ENCODE measurements around the gene MPP7. TPM values are rescaled to one million over a fixed set of nuclear protein-coding genes. Genes with fewer than 3 reads are reported as not detected.
A peak's percentile ranks its signal among the peaks of the same experiment; 100 is the strongest.

The MPP7 gene
- total RNA-seq, 1 experiment from 2014 or later: 0.56 TPM

DNA sequence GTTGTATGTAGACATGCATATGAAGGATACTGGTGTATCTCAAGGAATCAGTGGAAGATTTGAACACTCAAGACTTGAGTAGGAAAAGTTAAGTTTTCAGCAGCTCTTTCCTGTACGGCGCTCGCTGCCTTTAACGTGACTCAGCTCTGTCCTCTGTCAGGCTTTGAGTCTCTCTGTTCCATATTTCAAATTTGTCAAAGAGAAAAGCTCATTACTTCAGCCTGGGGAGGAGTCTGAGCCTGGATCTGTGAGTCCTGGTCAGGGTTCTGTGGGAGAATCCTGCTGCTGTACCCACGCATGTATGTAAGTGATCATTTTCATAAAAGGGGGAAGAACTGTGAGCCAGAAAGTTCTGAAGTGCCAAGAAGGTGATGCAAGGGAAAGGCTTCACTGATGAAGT lies 13.8 kb upstream of the MPP7 start:
- no peaks in the 10 kb centered on the region for H3K4me1 ChIP-seq (ENCODE audit: low read length)
- H3K27ac ChIP-seq (ENCODE audit: low read length): no peak overlapping the region
- no peak overlapping the region for H2AFZ ChIP-seq (ENCODE audit: low read length)
- H3K27me3 ChIP-seq (ENCODE audit: low read length): no peaks in the 10 kb centered on the region
- no peaks in the 10 kb centered on the region for H3K9me2 ChIP-seq (replicated peaks; ENCODE audit: insufficient read depth, low read length)
- no peak for DNase-seq
- H3K36me3 ChIP-seq (ENCODE audit: insufficient read depth, low read length): no peaks in the 10 kb centered on the region
- no peaks in the 10 kb centered on the region for H4K20me1 ChIP-seq (ENCODE audit: insufficient read depth, low read depth, low read length)
- no peaks in the 10 kb centered on the region for H3K79me2 ChIP-seq (ENCODE audit: low read length)
- H3K9me3 ChIP-seq (ENCODE audit: low read length): no peaks in the 10 kb centered on the region
- no peak overlapping the region for H3K4me3 ChIP-seq (ENCODE audit: low read length)
- no peak overlapping the region for H3K9ac ChIP-seq (ENCODE audit: low read length)
- no peak overlapping the region for H3K4me2 ChIP-seq (ENCODE audit: low read depth, low read length, poor library complexity, severe bottlenecking)

DNA sequence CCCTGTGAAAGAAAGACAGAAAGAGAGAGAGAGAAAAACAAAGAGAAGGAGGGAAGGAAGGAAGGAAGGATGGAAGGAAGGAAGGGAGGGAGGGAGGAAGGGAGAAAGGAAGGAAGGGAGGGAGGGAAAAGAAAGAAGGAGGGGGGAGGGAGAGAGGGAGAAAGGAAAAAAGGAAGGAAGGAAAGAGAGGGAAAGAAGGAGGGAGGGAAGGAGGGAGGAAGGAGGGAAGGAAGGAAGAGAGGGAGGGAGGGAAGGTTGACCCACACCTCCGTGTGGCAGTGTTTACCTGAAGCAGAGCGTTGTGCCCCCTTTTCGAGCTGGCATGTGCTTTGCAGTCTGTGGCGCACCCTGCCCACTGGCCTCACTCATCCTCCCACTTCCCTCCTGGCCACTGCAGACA lies 12.3 kb upstream of the MPP7 start:
- Histone ChIP-seq H4K20me1 (ENCODE audit: insufficient read depth, low read depth, low read length) (no peaks in the 10 kb centered on the region), H3K9ac (ENCODE audit: low read length) (no peak overlapping the region), H3K4me1 (ENCODE audit: low read length) (no peaks in the 10 kb centered on the region), H3K36me3 (ENCODE audit: insufficient read depth, low read length) (no peaks in the 10 kb centered on the region), H3K4me3 (ENCODE audit: low read length) (no peak overlapping the region), H3K27ac (ENCODE audit: low read length) (no peak overlapping the region), H3K4me2 (ENCODE audit: low read depth, low read length, poor library complexity, severe bottlenecking) (no peak overlapping the region), H2AFZ (ENCODE audit: low read length) (no peak overlapping the region), H3K79me2 (ENCODE audit: low read length) (no peaks in the 10 kb centered on the region), H3K9me2 (replicated peaks; ENCODE audit: insufficient read depth, low read length) (no peaks in the 10 kb centered on the region), H3K9me3 (ENCODE audit: low read length) (no peaks in the 10 kb centered on the region), H3K27me3 (ENCODE audit: low read length) (no peaks in the 10 kb centered on the region)
- DNase-seq: no peak

DNA sequence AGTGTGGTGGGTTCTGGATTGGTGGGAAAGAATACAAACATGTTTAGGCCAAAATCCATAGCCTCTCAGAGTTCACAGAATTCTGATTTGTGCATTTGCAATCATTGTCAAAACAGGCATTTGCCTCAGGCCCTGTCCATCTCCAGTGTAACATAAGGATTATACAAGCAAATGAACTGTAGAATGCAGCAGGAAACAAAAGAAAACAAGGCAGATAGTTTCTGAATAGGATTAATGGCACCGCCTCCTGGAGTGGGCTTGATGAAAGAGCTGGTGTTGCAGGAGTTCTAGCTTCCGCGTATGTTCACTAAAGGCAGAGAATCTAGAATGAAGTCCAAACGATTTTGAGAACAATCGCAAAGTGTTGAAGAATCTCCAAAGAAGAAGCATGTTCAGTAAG lies 11.3 kb upstream of the MPP7 start:
- no peaks in the 10 kb centered on the region for H3K4me1 ChIP-seq (ENCODE audit: low read length)

DNA sequence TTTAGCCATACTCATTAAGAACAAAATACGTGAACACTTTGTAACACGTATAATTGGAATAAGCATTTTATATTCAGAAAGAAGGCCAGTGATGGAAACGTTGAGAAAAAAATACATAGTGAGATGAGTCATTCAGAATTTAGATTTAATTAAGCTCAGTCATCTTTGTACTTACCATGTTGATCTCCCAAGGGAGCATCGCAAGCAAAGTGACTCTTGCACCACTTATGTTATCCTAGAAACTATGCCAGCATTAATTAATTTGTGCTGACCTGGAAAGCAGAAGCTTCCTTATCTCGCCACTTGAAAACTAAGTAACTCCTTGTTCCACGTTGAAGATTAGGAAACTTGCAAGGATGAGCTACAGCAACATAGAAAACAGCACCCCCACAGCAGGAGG lies 9.7 kb upstream of the MPP7 start:
- Histone ChIP-seq H3K79me2 (ENCODE audit: low read length) (no peaks in the 10 kb centered on the region), H3K4me2 (ENCODE audit: low read depth, low read length, poor library complexity, severe bottlenecking) (no peak overlapping the region), H3K9me3 (ENCODE audit: low read length) (no peaks in the 10 kb centered on the region), H3K9me2 (replicated peaks; ENCODE audit: insufficient read depth, low read length) (no peaks in the 10 kb centered on the region), H3K27ac (ENCODE audit: low read length) (no peak overlapping the region), H2AFZ (ENCODE audit: low read length) (no peak overlapping the region), H3K4me1 (ENCODE audit: low read length) (no peaks in the 10 kb centered on the region), H3K4me3 (ENCODE audit: low read length) (no peak overlapping the region), H3K9ac (ENCODE audit: low read length) (no peak overlapping the region), H3K36me3 (ENCODE audit: insufficient read depth, low read length) (no peaks in the 10 kb centered on the region), H4K20me1 (ENCODE audit: insufficient read depth, low read depth, low read length) (no peaks in the 10 kb centered on the region), H3K27me3 (ENCODE audit: low read length) (no peaks in the 10 kb centered on the region)
- no peak for DNase-seq

More for the DNA sequence above, 11.3 kb upstream of the MPP7 start:
- H3K27ac ChIP-seq (ENCODE audit: low read length): no peak overlapping the region
- H3K9me3 ChIP-seq (ENCODE audit: low read length): no peaks in the 10 kb centered on the region
- no peaks in the 10 kb centered on the region for H3K9me2 ChIP-seq (replicated peaks; ENCODE audit: insufficient read depth, low read length)
- H3K4me2 ChIP-seq (ENCODE audit: low read depth, low read length, poor library complexity, severe bottlenecking): no peak overlapping the region
- H2AFZ ChIP-seq (ENCODE audit: low read length): no peak overlapping the region
- no peaks in the 10 kb centered on the region for H3K27me3 ChIP-seq (ENCODE audit: low read length)
- no peaks in the 10 kb centered on the region for H4K20me1 ChIP-seq (ENCODE audit: insufficient read depth, low read depth, low read length)
- DNase-seq: no peak
- no peak overlapping the region for H3K4me3 ChIP-seq (ENCODE audit: low read length)
- H3K36me3 ChIP-seq (ENCODE audit: insufficient read depth, low read length): no peaks in the 10 kb centered on the region
- H3K79me2 ChIP-seq (ENCODE audit: low read length): no peaks in the 10 kb centered on the region
- H3K9ac ChIP-seq (ENCODE audit: low read length): no peak overlapping the region

DNA sequence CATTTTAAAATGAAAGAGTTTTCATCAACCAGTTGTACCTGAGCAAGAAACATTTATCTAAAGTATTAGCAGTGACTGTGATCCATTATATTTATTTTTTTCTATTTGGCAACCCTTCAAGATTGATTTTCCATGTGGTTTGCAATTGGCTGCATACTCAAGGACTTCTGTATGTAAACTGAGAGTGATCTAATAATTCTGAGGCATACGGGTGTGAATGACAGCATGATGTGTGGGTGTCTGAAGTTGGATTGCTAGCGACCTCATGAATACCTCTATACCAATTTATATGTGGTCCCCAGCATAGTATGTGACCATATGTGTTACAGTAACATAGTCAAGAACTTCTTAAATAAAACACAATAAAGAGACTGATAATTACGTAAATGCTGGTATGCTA lies 8.2 kb upstream of the MPP7 start:
- Histone ChIP-seq H4K20me1 (ENCODE audit: insufficient read depth, low read depth, low read length) (no peaks in the 10 kb centered on the region), H3K9me3 (ENCODE audit: low read length) (no peaks in the 10 kb centered on the region), H3K27ac (ENCODE audit: low read length) (no peak overlapping the region), H3K79me2 (ENCODE audit: low read length) (no peaks in the 10 kb centered on the region), H3K4me3 (ENCODE audit: low read length) (no peak overlapping the region), H3K9me2 (replicated peaks; ENCODE audit: insufficient read depth, low read length) (no peaks in the 10 kb centered on the region), H2AFZ (ENCODE audit: low read length) (no peak overlapping the region), H3K4me2 (ENCODE audit: low read depth, low read length, poor library complexity, severe bottlenecking) (no peak overlapping the region), H3K27me3 (ENCODE audit: low read length) (no peaks in the 10 kb centered on the region), H3K9ac (ENCODE audit: low read length) (no peak overlapping the region), H3K4me1 (ENCODE audit: low read length) (no peaks in the 10 kb centered on the region), H3K36me3 (ENCODE audit: insufficient read depth, low read length) (no peaks in the 10 kb centered on the region)
- DNase-seq: no peak

DNA sequence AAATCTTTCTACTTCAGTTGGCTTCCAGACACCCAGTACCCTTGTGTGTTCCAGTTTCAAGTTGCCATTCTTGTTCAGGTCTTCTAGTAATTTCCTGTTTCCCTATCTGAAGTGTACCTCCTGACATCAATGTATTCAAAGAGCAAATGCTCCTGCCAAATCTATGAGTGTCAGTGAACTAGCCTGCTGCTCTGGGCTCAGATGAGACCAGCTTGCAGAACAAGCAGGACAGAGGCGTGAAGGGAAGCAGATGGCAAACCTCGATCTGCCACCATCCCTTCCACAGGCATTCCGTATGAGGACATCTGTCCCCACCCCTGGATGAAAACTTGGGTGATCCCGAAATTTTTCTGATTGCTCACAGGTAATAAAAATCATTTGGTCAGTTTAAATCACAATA lies 4.4 kb upstream of the MPP7 start:
- Histone ChIP-seq H3K36me3 (ENCODE audit: insufficient read depth, low read length) (no peaks in the 10 kb centered on the region), H3K9me2 (replicated peaks; ENCODE audit: insufficient read depth, low read length) (no peaks in the 10 kb centered on the region), H3K9ac (ENCODE audit: low read length) (no peak overlapping the region), H3K4me1 (ENCODE audit: low read length) (peaks cover 9% of the 10 kb centered on the region), H2AFZ (ENCODE audit: low read length) (no peak overlapping the region), H3K4me3 (ENCODE audit: low read length) (no peak overlapping the region), H3K27me3 (ENCODE audit: low read length) (no peaks in the 10 kb centered on the region), H4K20me1 (ENCODE audit: insufficient read depth, low read depth, low read length) (no peaks in the 10 kb centered on the region; the same call in 1 of the 2 replicates), H3K79me2 (ENCODE audit: low read length) (no peaks in the 10 kb centered on the region), H3K9me3 (ENCODE audit: low read length) (no peaks in the 10 kb centered on the region), H3K27ac (ENCODE audit: low read length) (no peak overlapping the region), H3K4me2 (ENCODE audit: low read depth, low read length, poor library complexity, severe bottlenecking) (no peak overlapping the region)
- DNase-seq: no peak

DNA sequence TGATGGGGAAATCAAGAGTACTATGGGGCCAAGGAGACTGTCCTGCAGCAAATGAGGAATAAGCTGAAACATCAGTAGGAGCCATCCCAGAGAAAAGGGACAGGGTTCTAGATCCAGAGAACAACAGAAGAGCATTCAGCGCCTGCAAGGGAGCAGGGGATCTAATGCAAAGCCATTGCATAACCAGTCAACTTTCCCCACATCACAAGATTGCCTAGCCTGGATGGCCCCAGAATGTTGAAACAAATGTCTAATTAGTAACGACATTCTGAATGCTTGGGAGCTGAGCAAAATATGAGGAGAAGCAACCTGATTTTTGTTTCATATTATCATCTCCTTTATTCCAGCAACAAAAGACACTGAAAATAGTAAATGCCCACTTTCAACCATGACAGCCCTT lies 2.7 kb upstream of the MPP7 start:
- Histone ChIP-seq H3K27me3 (ENCODE audit: low read length) (no peaks in the 10 kb centered on the region), H3K9ac (ENCODE audit: low read length) (no peak overlapping the region), H3K4me1 (ENCODE audit: low read length) (peaks cover 11% of the 10 kb centered on the region), H4K20me1 (ENCODE audit: insufficient read depth, low read depth, low read length) (no peaks in the 10 kb centered on the region; the same call in 1 of the 2 replicates), H3K79me2 (ENCODE audit: low read length) (no peaks in the 10 kb centered on the region), H2AFZ (ENCODE audit: low read length) (no peak overlapping the region), H3K4me3 (ENCODE audit: low read length) (no peak overlapping the region), H3K27ac (ENCODE audit: low read length) (no peak overlapping the region), H3K36me3 (ENCODE audit: insufficient read depth, low read length) (no peaks in the 10 kb centered on the region), H3K9me2 (replicated peaks; ENCODE audit: insufficient read depth, low read length) (no peaks in the 10 kb centered on the region), H3K4me2 (ENCODE audit: low read depth, low read length, poor library complexity, severe bottlenecking) (no peak overlapping the region), H3K9me3 (ENCODE audit: low read length) (no peaks in the 10 kb centered on the region)
- DNase-seq: no peak

DNA sequence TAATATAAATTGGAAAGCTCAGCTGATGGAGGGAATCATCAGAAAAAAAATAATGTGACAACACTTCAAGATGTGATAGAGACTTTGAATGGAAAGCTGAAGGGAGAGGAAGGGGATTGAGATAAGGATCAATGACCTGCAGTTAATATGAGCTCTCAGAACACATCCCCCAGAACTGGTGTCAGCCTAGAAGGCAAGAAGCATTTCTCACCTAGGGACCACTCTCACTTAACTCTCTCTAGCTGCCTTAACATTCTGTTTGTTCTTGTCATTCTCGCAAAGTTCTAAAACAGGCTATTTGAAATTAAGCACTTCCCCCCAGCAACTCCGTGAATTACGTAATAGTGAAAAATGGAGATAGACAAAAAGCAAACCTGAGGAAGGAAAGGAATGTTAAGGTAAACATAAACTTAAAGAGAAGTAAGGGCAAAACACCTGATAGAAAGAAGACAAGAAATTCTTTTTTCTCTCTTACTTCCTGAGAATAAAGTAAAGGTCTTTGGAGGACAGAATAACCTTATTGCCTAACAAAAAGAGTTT lies 1.2 kb upstream of the MPP7 start:
- Histone ChIP-seq H3K9me2 (replicated peaks; ENCODE audit: insufficient read depth, low read length) (no peaks in the 10 kb centered on the region), H3K9ac (ENCODE audit: low read length) (no peak overlapping the region), H3K79me2 (ENCODE audit: low read length) (no peaks in the 10 kb centered on the region), H3K9me3 (ENCODE audit: low read length) (no peaks in the 10 kb centered on the region), H3K36me3 (ENCODE audit: insufficient read depth, low read length) (no peaks in the 10 kb centered on the region), H3K27ac (ENCODE audit: low read length) (no peak overlapping the region), H3K4me3 (ENCODE audit: low read length) (no peak overlapping the region), H3K4me1 (ENCODE audit: low read length) (peaks cover 11% of the 10 kb centered on the region), H3K27me3 (ENCODE audit: low read length) (no peaks in the 10 kb centered on the region), H4K20me1 (ENCODE audit: insufficient read depth, low read depth, low read length) (no peaks in the 10 kb centered on the region; the same call in 1 of the 2 replicates), H2AFZ (ENCODE audit: low read length) (no peak overlapping the region), H3K4me2 (ENCODE audit: low read depth, low read length, poor library complexity, severe bottlenecking) (peak overlapping the region; percentile 84)
- no peak for DNase-seq

Data from Karpas-422 (cell line).